Measurements from ENCODE around the gene LRRK1. TPM values are rescaled to one million over a fixed set of nuclear protein-coding genes. Genes with fewer than 3 reads are reported as not detected.

LRRK1 gene
- total RNA-seq, 4 donors from 2014 or later: 14.8 to 29.3 (median 19.1) TPM

DNA sequence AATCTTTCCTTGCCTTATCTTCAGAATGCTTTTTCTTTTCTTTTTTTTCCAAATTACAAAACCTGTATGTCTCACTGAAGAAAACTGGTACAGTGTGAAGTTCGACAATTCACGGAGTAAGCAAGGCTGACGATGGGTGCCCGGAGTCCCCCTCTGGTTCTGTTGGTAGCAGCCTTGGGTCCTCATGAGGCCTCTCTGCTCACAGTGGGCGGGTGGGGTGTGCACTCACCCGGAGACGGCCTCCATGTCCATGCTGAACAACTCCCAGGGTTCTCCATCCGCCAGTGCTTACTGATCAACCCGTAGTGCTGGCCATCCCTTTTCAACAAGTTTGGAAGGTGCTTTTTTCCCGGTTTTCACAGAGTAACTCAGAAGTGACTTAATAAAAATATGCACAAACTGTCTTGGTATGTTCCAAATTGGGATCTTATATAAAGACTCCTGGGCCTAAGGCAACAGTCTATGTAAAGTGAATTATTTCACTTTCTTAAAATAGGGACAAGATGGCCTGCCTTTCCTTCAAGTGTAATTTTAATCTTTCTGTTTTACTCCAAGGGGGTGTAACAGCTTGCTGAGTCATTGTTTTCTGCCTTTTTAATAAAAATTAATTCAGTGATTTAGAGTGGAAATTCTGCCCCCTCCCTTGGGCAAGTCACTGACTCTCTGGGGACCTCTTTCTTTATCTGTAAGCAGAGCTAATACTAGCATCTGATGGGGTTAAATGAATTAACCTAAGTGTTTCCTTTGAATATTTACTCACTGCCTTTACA lies 23.7 kb downstream of the LRRK1 start:
- WGBS, 2 donors: 81 to 86% methylated on average over 10 of the region's 10 CpGs
- intact Hi-C loops (cut with DNase I; ENCODE audit: low total_unique reads): no loop called here
- TF ChIP-seq CTCF (IDR thresholded peaks at IDR 0.05): no peak
- no peak for TF ChIP-seq POLR2A (IDR thresholded peaks at IDR 0.05)

DNA sequence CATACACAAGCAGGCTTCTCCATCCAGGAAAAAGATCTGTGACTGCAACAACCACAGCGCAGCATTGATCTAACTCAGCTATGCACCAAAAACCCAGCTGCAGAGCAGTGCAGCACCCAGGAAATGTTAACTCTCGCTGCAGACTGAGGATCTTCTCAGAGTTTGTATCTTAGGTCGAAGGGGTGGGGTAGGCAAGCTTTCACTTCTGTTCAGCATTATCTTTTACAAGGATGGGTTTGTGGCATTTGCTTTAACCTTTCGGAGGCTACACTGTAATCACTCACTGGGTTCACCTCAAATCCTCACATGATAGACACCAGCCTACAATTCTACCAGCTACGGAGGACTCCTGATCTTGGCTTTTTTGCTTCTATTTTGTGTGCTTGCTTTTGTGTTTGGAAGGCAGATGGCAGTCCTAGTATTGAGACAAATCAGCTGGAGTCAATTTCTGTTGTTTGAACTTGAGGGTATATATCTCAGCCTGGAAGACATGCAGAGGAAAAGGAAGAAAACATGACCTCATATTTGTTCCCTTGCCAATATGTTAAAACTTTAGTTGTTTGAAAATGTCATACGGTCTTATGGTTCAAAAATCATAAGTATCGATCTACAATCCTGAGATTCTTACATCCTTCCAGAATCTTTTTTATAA lies 25.2 kb downstream of the LRRK1 start:
- 55 to 68% methylated on average over 7 of the region's 7 CpGs for WGBS, 2 donors
- intact Hi-C loops (cut with DNase I; ENCODE audit: low total_unique reads): no loop called here
- H3K4me3 ChIP-seq (ENCODE audit: low read depth, poor library complexity, severe bottlenecking): no peak overlapping the region
- TF ChIP-seq CTCF (IDR thresholded peaks at IDR 0.05): no peak
- no peak for DNase-seq (ENCODE audit: low spot score in 2 of 2)

More for the DNA sequence above, 23.7 kb downstream of the LRRK1 start:
- H3K4me3 ChIP-seq (ENCODE audit: low read depth, poor library complexity, severe bottlenecking): no peak overlapping the region
- DNase-seq (ENCODE audit: low spot score in 2 of 2): no peak

DNA sequence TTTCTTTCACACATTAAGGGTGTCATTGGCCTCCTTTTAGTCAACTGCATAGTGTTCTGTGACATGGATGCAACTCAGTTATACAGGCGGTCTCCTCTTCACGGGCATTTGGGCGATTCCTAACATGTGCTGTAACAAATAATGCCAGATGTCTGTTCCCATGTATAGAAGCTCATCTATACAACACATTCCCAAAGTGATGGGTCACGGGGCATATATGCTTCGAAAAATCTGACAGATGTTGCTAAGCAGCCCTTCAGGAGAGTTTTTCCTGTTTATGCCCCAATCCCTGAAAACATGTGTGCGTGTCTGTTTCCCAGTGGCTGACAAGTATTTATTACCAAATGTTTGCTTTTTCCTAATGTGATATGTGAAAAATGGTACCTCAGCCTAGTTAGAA lies 25.8 kb downstream of the LRRK1 start:
- H3K4me3 ChIP-seq (ENCODE audit: low read depth, poor library complexity, severe bottlenecking): no peak overlapping the region
- 76 to 78% methylated on average over 6 of the region's 6 CpGs for WGBS, 2 donors
- TF ChIP-seq POLR2A (IDR thresholded peaks at IDR 0.05) (no peak), CTCF (IDR thresholded peaks at IDR 0.05) (no peak)
- intact Hi-C loops (cut with DNase I; ENCODE audit: low total_unique reads): no loop called here
- DNase-seq (ENCODE audit: low spot score in 2 of 2): no peak

DNA sequence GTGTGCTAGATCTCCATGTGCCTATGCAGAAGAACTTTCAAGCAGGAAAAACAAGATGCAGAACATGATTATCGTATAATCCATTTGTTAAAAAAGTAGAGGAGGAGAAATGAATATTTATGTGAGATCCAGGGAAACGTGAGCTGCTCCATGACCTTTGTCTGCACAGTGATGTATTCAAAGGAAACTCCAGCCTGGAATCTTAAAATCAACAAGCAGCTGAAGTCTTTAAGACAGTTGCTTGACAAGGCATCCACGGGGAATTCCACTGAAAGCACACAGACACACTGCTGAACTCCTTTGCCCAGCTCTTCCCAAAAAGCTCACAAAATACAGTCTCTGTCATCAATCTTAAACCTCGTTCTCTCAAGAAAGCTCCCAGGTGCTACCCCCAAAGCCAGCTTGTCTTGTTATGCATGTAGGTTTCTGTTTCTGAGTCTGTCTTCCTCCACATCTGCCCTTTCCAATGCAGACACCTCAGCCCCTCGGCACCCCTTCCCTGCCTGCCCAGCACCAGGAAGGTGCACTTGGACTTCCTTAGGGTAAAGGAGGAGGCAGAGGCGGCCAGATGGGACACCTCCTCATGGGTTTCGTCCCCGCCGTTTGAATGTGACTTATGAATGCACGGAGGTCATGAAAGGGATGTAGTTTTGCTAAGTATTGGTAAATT lies 28.7 kb downstream of the LRRK1 start:
- H3K4me3 ChIP-seq (ENCODE audit: low read depth, poor library complexity, severe bottlenecking): no peak overlapping the region
- intact Hi-C loops (cut with DNase I; ENCODE audit: low total_unique reads): no loop called here
- DNase-seq (ENCODE audit: low spot score in 2 of 2): no peak
- 83 to 86% methylated on average over 10 of the region's 10 CpGs for WGBS, 2 donors
- no peak for TF ChIP-seq POLR2A (IDR thresholded peaks at IDR 0.05)
- no peak for TF ChIP-seq CTCF (IDR thresholded peaks at IDR 0.05)

DNA sequence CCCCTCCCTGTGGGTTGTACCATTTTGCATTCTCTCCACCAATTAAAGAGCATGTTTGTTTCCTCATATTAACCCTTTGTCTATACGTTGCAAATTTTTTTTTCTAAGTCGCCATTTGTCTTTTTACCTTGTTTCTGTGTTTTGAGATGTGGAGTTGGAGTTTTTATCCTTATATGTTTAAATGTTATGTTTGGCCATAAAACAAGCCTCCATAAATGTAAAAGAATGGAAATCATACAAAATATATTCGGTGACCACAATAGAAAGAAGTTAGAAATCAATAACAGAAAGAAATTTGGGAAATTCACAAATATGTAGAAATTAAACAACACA lies 29.2 kb downstream of the LRRK1 start:
- WGBS, 2 donors: 93 to 95% methylated on average over 3 of the region's 3 CpGs
- H3K4me3 ChIP-seq (ENCODE audit: low read depth, poor library complexity, severe bottlenecking): no peak overlapping the region
- TF ChIP-seq CTCF (IDR thresholded peaks at IDR 0.05) (no peak), POLR2A (IDR thresholded peaks at IDR 0.05) (no peak)
- DNase-seq (ENCODE audit: low spot score in 2 of 2): no peak
- intact Hi-C loops (cut with DNase I; ENCODE audit: low total_unique reads): no loop called here
